ENCODE results near the gene WDR70. TPM values are rescaled to one million over a fixed set of nuclear protein-coding genes. Genes with fewer than 3 reads are reported as not detected.

The WDR70 gene
- total RNA-seq, 1 donor from 2014 or later, result 43.7 TPM

- intact Hi-C loops (cut with DNase I), result no loop called here
- DNase-seq (ENCODE audit: low spot score) (no peak), ATAC-seq (no peak)
Observed at GRCh38 chr5:37694867-37695266, 315.7 kb downstream of the WDR70 start.

GRCh38 chr5:37695647-37696046 lies 316.5 kb downstream of the WDR70 start:
- no peak for ATAC-seq
- DNase-seq (ENCODE audit: low spot score), result no peak
- intact Hi-C loops (cut with DNase I), result no loop called here

DNA sequence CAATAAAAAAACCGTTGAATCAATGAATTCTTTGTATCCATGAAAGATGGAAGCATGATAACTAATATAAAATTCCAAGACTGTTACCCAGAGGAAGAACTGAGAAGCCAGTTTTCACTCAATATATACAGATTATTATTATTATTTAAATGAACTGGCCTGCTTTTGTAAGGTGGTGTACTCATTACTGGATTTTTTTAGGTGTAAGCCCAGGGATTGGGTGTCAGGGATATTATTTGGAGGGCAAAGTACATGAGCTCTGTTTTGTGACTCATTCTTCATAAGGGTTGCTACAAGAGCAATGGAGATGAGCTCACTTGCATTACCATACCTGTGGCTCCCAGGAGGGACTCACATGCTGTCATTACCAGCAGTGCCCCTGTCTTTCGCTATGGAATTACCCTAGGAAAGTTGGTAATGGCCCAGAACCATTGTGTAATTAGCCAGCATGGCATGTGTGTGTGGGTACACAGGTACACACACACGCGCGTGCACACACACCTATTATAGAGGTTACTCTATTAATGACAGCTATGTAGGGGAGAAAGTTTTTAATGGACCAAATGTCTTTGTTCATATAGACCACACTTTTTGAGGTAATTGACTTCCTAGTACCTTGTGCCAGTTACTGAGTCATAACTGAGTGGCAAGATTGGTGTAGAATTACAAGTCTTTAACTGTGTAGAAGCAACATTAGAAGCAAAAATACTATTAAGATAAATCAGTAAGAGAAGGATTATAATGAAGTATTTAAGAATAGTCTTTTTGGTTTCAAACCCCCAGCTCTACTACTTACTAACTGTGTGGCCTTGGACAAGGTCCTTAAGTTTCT lies 317.3 kb downstream of the WDR70 start:
- ATAC-seq (no peak), DNase-seq (ENCODE audit: low spot score) (no peak)
- intact Hi-C loops (cut with DNase I), result no loop called here

- DNase-seq (ENCODE audit: low spot score) (no peak), ATAC-seq (no peak)
Observed at GRCh38 chr5:37701868-37702267, 322.8 kb downstream of the WDR70 start.

DNA sequence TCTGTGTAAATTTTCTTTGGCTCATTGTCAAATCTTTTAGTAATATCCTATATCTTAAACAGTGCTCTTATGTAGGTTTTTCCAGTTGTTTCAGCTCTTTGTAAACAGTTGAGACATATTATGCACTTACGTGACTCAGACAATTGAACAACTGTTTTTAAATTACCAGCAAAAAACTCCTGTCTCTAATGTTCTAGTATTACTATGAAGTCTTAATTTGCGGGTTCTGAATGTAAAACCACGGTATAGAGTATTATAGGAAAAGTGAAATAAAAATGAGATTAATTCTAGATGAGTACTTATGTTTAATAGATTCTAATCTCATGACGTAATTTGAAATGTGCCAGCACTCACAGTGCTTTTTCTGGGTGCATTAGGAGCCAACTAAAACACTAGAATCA lies 324.7 kb downstream of the WDR70 start:
- ATAC-seq, result no peak
- intact Hi-C loops (cut with DNase I), result no loop called here
- DNase-seq (ENCODE audit: low spot score), result no peak

More at GRCh38 chr5:37701868-37702267, 322.8 kb downstream of the WDR70 start:
- intact Hi-C loops (cut with DNase I), result no loop called here

DNA sequence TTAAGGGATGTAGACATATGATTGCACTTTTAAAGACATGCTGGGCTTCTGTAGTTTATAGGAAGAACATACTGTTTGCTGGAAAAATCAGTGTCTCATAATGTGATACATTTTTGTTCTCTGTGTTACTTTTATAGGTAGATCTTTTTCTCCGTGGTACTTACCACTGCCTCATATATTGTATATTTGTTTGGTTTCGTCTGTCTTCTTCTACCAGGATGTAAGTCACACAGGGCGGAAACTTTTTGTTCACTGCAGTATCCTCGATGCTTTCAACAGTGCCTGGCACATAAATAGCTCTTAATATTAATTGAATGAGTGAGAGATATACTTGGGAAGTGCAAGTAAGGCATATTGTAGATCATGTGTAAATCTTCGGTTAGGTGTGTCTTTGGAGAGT lies 325.3 kb downstream of the WDR70 start:
- intact Hi-C loops (cut with DNase I), result no loop called here
- no peak for ATAC-seq
- no peak for DNase-seq (ENCODE audit: low spot score)

DNA sequence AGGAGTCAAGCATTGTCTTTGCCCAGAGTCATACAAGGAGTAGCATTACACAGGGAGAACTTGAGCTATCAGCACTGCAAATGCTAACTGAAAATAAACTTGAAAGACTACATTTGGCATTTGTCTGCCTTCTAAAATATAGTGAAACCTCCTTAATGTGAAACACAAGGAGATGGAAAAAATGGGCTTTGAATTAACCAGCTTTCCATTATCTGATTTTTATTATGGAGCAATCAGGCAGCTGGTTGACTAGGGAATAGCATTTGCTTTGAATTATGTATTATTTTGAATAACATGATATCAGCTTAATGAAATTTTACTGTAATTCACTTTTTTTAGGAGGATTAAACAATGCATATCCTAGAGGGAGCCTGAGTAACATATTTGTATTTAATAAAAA lies 329.9 kb downstream of the WDR70 start:
- intact Hi-C loops (cut with DNase I), result no loop called here
- DNase-seq (ENCODE audit: low spot score) (no peak), ATAC-seq (no peak)

GRCh38 chr5:37710965-37711364 lies 331.8 kb downstream of the WDR70 start:
- intact Hi-C loops (cut with DNase I), result no loop called here
- ATAC-seq (no peak), DNase-seq (ENCODE audit: low spot score) (no peak)

DNA sequence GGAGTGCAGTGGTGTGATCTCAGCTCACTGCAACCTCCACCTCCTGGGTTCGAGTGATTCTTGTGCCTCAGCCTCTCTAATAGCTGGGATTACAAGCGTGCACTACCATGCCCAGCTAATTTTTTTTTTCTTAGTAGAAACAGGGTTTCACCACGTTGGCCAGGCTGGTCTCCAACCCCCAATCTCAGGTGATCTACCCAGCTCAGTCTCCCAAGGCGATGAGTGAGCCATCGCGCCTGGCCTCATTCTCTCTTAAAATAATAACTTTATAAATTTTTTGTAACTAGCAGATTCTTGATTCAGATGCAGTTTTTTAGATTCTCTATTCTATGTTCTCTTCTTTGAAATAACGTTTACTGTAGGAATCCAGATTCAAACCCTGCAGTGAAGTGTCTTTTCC lies 333.6 kb downstream of the WDR70 start:
- intact Hi-C loops (cut with DNase I), result no loop called here
- DNase-seq (ENCODE audit: low spot score) (no peak), ATAC-seq (no peak)

GRCh38 chr5:37714756-37715155 lies 335.6 kb downstream of the WDR70 start:
- intact Hi-C loops (cut with DNase I), result no loop called here
- DNase-seq (ENCODE audit: low spot score) (no peak), ATAC-seq (no peak)

DNA sequence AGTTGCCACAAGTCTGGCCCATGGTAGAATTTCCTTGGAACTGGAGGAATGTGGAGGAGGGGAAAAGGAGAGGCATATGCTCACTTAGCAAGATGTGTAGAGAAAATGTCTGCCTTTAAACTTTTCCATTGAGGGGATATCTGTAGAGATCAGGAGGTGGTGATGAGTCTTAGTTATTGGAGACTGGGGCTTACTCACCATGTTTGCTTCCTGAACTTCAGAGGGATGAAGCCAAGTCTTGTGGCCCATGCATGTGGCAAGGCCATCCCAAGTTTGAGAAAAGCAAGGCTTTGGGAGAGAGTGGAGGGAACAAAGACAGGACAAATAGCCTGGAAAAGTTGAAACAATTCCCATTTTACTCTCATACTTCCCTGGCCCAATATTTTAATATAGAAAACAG lies 336.2 kb downstream of the WDR70 start:
- no peak for ATAC-seq
- intact Hi-C loops (cut with DNase I), result no loop called here
- DNase-seq (ENCODE audit: low spot score), result no peak

DNA sequence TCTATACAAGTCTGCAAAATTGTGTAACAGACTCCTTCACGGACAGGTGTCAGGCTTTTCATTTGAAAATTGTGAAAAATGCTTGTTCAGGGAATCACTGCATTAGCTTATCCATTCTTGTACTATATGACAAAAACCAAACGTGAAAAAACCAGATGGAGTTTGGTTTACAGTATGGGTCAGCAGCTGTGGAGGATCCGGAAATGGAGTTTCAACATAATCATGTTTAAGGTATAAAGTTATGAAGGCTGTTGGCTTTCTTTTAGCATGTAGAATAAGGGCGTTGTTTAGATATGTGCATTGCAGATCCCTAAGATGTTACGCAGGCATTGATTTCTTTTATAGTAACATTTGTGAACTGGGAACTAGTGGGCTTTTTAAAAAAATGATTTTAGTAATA lies 336.9 kb downstream of the WDR70 start:
- no peak for DNase-seq (ENCODE audit: low spot score)
- ATAC-seq, result no peak
- intact Hi-C loops (cut with DNase I), result no loop called here

- intact Hi-C loops (cut with DNase I), result no loop called here
- ATAC-seq (no peak), DNase-seq (ENCODE audit: low spot score) (no peak)
Observed at GRCh38 chr5:37716405-37716804, 337.3 kb downstream of the WDR70 start.

GRCh38 chr5:37717276-37717612 lies 338.1 kb downstream of the WDR70 start:
- no peak for DNase-seq (ENCODE audit: low spot score)
- intact Hi-C loops (cut with DNase I), result no loop called here
- ATAC-seq, result no peak

DNA sequence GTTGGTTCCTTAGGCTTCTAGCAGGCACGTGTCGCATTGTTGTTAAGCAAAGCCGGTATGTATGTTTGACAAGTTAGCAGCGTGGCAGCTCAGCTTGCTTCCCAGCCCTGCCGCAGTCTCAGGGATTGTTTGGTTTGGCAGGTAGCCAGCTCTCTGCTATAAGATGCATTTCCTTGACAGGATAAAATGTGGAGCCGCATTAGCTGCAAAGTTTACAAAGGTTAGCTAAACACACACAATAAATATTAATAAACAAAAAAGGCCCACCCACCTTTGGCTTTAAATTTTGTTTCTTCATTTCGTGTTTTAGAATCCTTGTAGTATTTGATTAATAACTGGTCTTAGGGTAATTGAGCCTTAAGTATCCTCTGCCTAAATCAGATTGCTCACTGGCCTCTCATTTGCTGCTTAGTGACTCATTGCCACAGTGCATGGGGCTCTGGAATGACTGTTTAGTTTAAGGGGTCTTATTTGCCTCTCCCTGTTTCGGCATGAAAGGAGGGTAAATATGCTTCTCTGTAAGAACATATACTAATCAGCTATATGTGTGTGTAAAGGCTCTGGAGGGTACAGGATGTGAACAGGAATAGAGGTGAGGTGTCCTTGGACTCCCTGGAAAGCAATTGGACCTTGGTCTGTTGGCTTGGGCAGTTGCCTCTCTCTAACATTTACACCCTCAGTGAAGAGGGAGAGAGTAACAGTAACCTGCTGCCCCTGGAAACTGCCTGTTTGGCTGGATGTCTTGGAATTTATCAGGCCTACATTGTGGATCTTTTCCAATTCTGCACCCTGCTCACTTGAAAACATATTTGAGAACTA lies 338.7 kb downstream of the WDR70 start:
- DNase-seq (ENCODE audit: low spot score), result no peak
- ATAC-seq, result peak; percentile 28
- intact Hi-C loops (cut with DNase I), result no loop called here

DNA sequence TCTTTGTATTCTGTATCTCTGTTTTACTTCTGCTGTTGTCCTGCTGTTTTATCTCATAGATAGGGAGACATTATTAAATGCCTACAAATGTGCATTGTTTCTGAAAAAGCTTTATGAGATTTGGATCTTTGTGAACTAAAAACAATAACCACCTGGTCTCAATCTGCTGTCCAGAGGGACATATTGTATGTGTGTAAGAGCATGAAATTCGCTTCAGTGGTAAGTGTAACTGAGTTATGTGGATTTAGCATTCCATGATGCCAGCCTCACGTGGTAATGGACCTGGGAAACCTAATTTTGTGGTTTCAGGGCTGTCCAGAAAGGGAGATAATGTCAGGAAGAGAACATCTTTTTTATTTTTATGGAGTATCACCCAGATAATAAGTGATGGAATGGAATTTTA lies 341.4 kb downstream of the WDR70 start:
- intact Hi-C loops (cut with DNase I), result no loop called here
- DNase-seq (ENCODE audit: low spot score) (no peak), ATAC-seq (no peak)

GRCh38 chr5:37721447-37721871 lies 342.3 kb downstream of the WDR70 start:
- ATAC-seq, result no peak
- no peak for DNase-seq (ENCODE audit: low spot score)
- intact Hi-C loops (cut with DNase I), result no loop called here

GRCh38 chr5:37722236-37723161 lies 343.4 kb downstream of the WDR70 start:
- intact Hi-C loops (cut with DNase I), result no loop called here
- ATAC-seq, result no peak

GRCh38 chr5:37723162-37723961 lies 344.2 kb downstream of the WDR70 start:
- DNase-seq (ENCODE audit: low spot score) (no peak), ATAC-seq (no peak)
- intact Hi-C loops (cut with DNase I), result no loop called here

More at GRCh38 chr5:37722236-37723161, 343.4 kb downstream of the WDR70 start:
- DNase-seq (ENCODE audit: low spot score), result no peak

Data from sciatic nerve (tissue), 2 donors.